ENCODE data around the gene ZNF578.
"Not testable (repeated sequence)": the region's sequence is repeated elsewhere in the genome, so short reads cannot be mapped to it uniquely, and the experiment has no call there.

ZNF578 gene

DNA sequence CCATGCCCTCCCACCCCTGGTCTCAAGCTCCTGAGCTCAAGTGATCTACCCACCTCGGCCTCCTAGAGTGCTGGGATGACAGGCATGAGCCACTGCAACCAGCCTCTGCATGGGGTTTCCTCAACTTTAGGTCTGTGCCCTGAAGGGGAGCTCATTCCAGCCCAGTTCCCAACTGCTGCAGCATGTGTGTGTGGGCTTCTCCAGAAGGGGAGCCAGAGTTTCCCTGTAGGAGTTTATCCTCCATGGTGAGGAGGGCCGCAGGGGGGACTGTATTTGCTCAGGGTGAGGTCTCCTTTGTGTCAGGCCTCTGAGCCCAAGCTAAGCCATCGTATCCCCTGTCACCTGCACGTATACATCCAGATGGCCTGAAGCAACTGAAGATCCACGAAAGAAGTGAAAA, 62.8 kb downstream of the ZNF578 start:
- DNase-seq (ENCODE audit: low read depth) = no peak

DNA sequence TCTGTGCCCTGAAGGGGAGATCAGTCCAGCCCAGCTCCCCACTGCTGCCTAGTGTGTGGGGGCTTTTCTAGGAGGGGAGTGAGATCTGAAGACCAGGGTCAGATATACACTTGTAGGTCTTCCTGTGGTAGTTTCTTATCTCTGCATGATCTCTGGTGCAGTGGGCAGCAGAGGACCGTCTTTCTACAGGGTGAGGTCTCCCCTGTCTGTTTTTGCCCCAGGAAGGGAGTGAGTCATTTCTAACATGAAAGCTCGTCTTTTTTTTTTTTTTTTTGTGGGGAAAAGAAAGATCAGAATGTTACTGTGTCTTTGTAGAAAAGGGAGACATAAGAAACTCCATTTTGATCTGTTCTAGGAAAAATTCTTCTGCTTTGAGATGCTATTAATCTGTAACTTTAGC, 65.3 kb downstream of the ZNF578 start:
- DNase-seq (ENCODE audit: low read depth) = no peak

DNA sequence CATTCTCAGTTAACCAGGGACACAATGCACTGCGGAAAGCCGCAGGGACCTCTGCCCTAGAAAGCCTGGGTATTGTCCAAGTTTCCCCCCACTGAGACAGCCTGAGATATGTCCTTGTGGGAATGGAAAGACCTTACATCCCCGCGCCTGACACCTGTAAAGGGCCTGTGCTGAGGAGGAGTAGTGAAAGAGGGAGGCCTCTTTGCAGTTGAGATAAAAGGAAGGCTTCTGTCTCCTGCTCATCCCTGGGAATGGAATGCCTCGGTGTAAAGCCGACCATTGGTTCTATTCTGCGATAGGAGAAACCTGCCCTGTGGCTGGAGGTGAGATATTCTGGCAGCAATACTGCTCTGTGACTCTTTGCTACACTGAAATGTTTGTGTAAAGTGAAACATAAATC, 65.8 kb downstream of the ZNF578 start:
- DNase-seq (ENCODE audit: low read depth) = not testable (repeated sequence)

DNA sequence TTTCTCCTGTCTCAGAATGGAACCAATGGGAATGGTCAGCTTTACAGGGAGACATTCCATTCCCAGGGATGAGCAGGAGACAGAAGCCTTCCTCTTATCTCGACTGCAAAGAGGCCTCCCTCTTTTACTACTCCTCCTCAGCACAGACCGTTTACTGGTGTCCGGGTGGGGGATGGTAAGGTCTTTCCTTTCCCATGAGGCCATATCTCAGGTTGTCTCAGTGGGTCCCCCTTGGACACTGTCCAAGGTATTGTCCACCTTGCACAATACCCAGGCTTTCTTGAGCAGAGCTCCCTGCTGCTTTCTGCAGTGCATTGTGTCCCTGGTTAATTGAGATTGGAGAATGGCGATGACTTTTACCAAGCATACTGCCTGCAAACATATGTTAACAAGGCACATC, 66.7 kb downstream of the ZNF578 start:
- no peak for DNase-seq (ENCODE audit: low read depth)

DNA sequence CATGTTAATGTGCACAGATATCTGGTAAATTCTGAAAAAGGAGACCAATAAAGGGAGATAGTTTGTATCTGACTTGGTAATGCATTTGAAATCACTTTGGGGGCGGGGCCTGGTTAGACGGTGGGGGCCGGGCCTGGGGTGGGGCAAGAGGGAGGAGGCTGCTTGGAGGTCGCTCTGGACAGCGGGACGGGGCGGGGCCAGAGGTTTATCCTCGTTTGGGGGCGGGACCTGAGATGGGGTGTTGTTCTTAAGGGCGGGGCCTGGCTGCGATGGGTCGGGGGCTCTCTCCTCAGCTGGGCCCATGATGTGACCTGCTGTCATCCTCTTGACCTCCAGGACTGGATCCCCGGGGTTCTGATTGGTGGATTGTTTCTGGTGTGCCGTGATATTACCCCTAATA, 69.2 kb downstream of the ZNF578 start:
- no peak for DNase-seq (ENCODE audit: low read depth)

DNA sequence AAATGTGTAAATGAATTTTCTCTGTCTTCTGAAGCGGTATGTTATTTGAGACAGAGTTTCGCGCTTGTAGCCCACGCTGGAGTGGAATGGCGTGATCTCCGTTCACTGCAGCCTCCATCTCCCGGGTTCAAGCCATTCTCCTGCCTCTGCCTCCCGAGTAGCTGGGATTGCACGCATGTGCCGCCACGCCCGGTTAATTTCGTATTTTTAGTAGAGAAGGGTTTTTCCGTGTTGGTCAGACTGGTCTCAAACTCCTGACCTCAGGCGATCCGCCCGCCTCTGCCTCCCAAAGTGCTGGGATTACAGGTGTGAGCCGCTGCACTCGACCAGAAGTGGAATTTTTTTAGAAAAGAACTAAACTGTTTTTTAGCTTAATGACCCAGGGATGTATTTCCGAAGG, 70.7 kb downstream of the ZNF578 start:
- DNase-seq (ENCODE audit: low read depth) = no peak

DNA sequence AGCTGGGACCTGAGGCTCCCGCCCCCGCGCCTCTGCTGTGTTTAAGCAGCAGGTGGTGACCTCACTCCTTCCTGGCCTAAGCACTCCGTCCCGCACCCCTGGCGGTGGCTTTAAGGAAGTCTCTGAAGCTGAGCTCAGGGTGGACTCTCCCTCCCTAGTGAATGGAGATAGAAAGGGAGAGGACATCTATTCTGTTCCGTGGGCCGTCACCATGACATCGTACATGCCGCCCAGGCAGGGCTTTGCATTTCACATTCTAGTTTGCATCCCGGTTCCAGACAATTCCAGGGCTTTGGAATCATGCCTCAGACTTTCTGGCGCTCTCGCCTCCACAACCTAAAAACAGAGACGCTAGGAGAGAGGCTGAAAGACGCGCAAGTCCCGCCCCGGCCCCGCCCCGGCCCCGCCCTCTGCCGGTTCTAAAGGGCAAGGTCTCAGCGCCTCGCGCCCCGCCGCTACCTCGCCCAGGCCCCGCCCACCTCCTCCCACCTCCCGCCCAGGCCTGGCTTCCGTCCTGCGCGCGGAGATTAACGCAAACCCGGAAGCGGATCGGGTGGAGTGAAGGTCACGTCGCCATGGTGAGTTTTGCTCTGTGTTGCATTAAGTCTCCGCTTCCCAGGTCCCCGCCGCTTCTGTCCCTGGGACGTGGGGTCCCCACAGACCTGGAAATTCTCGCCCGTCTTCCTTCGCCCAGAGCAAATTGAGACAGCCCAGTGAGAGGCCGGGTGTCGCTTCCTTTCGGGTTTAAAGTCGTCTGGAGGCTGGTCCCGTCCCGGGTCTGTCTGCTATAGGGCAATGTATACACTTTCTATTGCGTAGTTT, 74.0 kb downstream of the ZNF578 start, which contains the start of gene ZNF808:
ZNF808 (plus strand) TSS at position 535 of the 822 bp plus-strand sequence. CDS start 15,617 bp downstream, outside the sequence.
- DNase-seq (ENCODE audit: low read depth) = peak; percentile 88

DNA sequence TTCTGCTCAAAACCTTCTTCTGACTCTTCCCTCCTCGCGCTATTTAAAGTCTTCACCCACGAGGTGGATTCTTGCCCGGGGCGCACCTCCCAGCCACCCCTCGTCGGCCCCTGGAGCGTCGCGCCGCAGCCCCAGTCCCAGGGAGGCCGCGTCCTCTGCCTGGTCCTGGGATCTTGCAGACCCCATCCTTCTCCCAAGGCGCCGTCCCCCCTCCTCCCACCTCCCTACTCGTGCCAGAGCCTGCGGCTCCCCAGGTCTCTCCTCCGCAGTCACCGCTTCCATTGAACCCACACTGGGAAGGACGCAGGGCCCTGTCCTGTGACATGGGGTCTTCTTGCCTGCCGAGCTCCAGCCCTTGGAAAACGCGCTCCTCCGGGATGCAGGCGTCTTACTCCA, 74.6 kb downstream of the ZNF578 start:
- no peak for DNase-seq (ENCODE audit: low read depth)

DNA sequence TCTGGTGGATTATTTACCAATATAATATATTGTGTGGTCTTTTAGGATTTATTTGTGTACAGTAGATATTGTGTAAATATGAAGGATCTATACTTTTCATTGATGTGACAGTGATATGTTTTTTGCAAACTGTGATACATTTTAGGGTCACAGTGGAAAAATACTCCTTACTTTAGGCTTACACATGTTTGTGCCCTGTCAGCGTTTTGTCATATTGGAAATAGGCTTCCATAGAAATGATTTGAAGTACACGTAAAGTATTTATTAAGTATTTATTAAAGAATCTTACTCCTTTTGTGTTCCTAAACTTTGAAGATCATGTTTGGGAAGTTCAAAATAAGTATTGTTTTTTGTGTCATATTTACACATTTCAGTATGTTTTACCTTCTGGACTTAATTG, 79.1 kb downstream of the ZNF578 start:
- no peak for DNase-seq (ENCODE audit: low read depth)

DNA sequence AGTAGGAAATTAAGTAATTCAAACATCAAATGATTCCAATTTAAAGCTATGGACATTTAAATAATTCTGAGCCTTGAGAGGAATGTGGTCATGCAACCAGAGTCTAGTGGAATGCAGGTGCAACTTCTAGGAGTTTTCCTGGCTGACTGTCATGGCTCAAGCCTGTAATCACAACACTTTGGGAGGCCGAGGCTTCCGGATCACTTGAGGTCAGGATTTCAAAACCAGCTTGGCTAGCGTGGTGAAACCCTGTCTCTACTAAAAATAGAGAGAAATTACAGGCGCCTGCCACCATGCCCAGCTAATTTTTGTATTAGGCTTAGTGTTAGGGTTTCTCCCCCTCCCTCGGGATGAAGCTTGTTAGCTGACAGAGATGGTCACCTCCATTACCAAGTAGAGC, 80.5 kb downstream of the ZNF578 start:
- DNase-seq (ENCODE audit: low read depth) = no peak

DNA sequence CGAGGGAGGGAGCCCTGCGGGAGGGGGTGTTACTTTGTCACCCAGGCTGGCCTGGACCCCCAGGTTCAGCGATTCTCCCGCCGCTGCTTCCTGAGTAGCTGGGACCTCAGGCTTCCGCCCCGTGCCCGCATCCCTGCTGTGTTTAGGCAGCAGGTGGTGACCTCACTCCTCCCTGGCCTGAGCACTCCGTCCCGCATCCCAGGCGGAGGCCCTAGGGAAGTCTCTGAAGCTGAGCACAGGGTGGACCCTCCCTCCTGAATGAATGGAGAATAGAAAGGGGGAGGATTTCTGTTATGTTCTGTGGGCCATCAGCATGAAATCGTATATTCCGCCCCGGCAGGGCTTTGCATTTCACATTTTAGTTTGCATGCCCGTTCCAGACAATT, 82.0 kb downstream of the ZNF578 start:
- DNase-seq (ENCODE audit: low read depth) = not testable (repeated sequence)

DNA sequence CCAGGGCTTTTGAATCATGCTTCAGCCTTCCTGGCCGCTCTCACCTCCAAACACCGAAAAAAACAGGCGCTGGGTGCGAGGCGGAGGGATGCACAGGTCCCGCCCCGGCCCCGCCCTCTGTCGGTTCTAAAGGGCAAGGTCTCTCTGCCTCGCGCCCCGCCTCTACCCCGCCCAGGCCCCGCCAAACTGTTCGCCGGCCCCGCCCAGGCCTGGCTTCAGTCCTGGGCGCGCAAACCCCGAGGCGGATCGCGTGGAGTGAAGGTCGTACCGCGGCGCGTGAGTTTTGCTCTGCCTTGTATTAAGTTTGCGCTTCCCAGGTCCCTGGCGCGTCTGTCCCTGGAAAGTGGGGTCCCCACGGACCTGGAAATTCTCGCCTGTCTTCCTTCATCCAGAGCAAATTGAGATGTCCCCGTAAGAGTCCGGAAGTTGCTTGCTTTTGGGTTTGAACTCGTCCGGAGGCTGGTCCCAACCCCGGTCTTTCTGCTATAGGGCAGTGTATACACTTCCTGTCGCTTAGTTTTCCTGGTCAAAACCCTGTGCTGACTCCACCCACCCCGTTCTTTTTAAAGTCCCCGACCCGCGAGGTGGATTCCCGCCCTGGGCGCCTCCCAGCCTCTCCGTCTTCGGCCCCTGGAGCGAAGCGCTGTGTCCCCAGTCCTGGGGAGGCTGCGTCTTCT, 82.6 kb downstream of the ZNF578 start:
- DNase-seq (ENCODE audit: low read depth) = peak; percentile 75

DNA sequence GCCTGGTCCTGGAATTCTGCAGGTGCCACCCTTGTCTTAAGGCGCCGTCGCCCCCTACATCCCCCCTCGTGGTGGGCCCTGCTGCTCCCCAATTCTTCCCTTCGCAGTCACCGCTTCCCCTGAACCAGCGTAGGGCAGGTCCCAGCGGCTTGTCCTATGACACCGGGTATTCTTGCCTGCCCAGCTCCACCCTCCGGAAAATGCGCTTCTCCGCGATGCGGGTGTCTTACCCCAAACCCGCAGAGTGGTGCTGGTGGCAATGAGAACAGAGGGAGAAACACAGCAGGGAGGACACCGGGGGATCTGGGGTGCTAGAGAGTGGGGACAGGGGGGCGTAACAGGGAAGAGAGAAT, 83.1 kb downstream of the ZNF578 start:
- DNase-seq (ENCODE audit: low read depth) = peak; percentile 5

DNA sequence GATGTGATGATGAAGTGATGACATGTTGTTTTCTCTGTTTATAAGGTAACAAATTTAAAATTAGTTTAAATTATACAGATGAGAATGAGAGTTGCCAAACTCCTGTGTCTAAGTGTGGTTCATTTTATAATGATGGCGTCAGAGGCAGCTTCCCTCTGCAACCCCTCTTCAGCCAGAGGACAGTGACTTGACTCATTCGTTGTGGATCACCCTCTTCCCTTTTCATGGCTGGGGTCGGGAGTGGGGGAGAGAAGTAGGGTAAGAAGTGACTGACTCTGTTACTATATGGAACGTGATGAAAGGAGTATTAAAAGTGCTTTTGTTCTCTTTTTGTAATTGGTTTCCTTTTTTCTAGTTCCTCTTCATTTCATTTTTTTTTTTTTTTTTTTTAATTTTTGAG, 85.5 kb downstream of the ZNF578 start:
- DNase-seq (ENCODE audit: low read depth) = not testable (repeated sequence)

DNA sequence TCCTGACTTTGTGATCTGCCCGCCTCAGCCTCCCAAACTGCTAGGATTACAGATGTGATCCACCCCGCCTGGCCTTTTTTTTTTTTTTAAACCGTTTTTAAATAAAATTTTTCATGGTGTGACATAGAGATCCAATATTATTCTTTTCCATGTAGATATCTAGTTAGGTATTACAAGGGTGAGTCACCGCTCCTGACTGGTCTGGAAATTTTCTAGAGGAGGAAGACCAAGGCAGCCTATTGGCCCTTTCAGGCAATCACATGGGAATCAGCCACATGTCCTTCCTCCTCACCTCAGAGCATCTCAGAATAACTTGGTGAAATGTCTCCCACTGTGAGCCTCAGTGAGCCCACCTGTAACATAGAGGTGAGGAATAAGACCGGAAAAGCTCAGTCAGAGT, 87.8 kb downstream of the ZNF578 start:
- DNase-seq (ENCODE audit: low read depth) = not testable (repeated sequence)

DNA sequence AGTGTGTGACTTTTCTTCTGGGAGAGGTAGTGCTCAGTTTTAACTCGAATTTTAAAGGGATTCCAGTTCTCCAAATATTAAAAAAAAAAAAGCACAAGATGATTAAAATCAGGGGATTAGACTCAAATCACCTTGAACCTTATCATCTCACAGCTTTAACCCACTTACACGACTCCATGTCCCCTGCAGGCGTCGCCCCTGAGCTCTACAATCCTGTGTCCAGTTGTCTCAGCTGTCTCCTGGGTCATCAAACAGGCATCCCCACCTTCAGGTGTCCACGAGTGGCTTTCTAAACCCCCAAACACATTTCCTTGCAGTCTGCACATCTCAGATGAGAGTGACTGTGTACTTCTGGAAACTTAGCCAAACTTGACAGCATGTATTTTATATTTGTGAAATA, 88.3 kb downstream of the ZNF578 start:
- no peak for DNase-seq (ENCODE audit: low read depth)

DNA sequence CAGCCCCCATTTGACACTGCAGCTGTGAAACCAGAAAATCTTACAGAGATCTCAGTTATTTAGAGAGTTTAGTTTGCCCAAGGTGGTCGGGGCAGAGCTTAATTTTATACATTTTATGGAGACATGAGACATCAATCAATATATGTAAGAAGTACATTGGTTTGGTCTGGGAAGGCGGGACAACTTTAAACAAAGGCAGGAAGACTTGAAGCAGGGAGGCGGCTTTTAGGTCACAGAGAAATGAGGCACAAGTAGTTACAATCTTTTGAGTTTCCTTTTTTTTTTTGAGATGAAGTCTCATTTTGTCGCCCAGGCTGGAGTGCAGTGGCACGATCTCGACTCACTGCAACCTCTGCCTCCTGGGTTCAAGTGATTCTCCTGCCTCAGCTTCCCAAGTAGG, 89.2 kb downstream of the ZNF578 start:
- DNase-seq (ENCODE audit: low read depth) = not testable (repeated sequence)

DNA sequence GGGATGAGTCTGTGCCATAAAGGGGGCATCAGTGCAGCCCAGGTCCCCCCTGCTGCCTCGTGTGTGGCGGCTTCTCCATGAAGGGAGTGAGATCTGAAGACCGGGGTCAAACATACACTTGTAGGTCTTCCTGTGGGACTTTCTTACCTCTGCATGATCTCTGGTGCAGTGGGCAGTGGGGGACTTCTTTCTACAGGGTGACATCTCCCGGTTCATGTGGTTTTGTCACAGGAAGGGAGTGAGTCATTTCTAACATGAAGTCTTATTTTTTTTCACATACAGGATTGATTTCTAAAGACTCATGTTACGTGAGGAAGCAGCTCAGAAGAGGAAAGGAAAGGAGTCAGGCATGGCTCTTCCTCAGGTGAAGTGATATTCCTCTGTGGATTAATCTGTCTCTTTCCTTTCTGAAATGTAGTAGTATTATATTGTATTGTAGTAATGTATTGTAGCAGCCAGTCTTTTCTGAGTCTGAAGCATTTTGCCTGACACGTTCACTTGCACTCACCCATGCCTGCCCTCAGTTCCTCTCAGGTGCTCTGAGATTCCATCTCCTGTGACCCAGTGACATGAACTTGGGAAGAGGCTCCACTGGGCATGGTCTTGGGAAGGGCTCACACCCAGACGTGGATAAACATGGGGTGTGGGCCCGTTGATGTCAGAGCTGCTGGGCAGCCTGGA, 89.8 kb downstream of the ZNF578 start:
- no peak for DNase-seq (ENCODE audit: low read depth)

DNA sequence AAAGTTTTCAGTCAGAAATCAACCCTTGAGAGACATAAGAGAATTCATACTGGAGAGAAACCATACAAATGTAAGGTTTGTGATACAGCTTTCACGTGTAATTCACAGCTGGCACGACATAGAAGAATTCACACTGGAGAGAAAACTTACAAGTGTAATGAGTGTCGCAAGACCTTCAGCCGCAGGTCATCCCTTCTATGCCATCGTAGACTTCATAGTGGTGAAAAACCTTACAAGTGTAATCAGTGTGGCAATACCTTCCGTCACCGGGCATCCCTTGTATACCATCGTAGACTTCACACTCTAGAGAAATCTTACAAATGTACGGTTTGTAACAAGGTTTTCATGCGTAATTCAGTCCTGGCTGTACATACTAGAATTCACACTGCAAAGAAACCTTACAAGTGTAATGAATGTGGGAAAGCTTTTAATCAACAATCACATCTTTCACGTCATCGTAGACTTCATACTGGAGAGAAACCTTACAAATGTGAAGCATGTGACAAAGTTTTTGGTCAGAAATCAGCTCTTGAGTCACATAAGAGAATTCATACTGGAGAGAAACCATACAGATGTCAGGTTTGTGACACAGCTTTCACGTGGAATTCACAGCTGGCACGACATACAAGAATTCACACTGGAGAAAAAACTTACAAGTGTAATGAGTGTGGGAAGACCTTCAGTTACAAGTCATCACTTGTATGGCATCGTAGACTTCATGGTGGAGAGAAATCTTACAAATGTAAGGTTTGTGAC, 101.0 kb downstream of the ZNF578 start:
- no peak for DNase-seq (ENCODE audit: low read depth)

DNA sequence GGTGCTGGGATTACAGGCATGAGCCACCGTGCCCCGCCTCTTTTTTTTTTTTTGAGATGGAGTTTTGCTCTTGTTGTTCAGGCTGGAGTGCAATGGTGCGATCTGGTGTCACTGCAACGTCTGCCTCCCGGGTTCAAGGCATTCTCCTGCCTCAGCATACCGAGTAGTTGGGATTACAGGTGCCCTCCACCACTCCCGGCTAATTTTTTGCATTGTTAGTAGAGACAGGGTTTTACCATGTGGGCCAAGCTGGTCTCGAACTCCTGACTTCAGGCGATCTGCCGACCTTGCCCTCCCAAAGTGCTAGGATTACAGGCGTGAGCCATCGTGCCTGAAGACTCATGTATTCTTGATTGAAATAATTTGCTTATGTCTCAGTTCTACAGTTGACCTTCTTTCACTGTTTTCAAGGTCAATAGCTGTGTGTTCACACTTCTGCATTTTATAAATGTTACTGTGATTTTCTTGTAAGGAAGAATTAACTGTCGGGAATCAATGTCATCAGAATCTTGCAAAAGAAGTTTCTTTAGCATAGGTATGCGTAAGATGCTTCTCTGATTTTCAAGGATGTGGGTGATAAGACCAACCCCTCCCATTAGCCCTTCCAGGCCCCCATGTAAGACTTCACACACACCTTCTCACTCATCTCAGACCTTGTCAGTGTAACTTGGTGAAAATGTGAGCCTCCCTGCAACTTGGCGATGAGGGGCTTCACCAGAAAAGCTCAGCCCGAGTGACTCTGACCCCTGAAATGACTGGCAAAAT, 104.1 kb downstream of the ZNF578 start:
- DNase-seq (ENCODE audit: low read depth) = no peak

DNA sequence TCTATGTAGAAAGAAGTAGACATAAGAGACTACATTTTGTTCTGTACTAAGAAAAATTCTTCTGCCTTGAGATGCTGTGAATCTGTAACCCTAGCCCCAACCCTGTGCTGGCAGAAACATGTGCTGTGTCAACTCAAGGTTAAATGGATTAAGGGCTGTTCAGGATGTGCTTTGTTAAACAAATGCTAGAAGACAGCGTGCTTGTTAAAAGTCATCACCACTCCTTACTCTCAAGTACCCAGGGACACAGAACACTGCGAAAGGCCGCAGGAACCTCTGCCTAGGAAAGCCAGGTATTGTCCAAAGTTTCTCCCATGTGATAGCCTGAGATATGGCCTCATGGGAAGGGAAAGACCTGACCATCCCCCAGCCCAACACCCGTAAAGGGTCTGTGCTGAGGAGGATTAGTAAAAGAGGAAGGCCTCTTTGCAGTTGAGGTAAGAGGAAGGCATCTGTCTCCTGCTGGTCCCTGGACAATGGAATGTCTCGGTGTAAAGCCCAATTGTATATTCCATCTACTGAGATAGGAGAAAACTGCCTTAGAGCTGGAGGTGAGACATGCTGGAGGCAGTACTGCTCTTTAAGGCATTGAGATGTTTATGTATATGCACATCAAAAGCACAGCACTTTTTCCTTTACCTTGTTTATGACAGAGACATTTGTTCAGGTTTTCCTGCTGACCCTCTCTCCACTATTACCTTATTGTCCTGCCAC, 105.5 kb downstream of the ZNF578 start:
- not testable (repeated sequence) for DNase-seq (ENCODE audit: low read depth)

All from fibroblast of gingiva (primary cell).